Cerebellar nuclear complex (tissue), 1 donor: ENCODE results near the gene SDHAF1.
"Not testable (repeated sequence)": the region's sequence is repeated elsewhere in the genome, so short reads cannot be mapped to it uniquely, and the experiment has no call there.

ENCODE experiments used
- DNase-seq, 2 experiments: peaks; one replicate each; lab custom pipeline; 2025; lab: John Stamatoyannopoulos, UW

The SDHAF1 gene, protein sequence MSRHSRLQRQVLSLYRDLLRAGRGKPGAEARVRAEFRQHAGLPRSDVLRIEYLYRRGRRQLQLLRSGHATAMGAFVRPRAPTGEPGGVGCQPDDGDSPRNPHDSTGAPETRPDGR

DNA sequence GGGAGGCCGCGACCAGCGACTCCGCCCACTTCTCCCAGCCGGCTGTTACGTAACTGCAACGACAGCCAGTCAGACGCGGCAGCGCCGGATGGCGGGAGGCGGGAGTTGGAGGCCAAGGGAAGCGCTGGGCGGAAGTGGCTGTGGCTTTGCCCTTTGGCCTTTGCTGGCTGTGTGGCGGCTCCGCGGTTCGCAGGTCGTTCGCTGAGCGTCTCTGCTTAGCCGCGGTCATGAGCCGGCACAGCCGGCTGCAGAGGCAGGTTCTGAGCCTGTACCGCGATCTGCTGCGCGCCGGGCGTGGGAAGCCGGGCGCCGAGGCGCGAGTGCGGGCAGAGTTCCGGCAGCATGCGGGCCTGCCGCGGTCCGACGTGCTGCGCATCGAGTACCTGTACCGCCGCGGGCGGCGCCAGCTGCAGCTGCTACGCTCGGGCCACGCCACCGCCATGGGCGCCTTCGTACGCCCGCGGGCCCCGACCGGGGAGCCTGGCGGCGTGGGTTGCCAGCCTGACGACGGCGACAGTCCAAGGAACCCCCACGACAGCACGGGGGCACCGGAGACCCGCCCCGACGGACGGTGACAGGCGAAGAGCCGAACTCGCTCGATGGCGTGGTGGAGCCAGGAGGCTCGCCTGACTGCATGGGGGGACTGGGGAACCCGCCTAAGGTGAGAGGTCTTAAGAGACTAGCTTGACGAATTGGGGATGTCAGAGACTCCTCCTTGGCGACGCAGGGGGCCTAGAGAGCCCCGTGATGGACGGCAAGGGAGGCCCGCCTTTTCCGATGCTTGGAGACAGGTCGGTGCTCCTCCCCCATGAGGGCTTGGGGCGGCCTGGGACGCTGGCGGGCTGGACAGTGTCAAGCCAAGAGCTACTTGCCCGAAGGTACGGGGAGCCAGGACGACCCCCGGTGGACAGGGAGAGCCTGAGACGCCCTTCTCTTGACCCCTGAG, at the start of gene SDHAF1:
TSS of gene SDHAF1 (plus strand) at position 141 of the 946 bp plus-strand sequence. CDS start at position 228, 87 bp downstream.
- peak; percentile 55 to 99 for DNase-seq

DNA sequence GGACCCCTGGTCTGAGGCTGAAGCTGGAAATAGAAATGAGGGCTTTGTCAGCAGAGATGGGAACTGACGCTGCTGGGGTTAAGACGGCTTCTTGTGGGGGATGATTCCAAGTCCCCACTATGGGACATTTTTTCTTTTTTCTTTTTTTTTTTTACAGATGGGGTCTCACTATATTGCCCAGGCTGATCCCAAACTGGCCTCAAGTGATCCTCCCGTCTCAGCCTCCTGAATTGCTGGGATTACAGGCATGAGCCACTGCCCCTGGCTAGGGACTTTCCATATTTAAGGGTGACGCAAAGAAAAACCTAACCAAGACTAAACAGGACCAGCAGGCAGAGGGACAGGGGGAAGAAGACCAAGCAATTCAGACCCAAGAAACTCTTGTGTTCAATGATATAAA, 48.8 kb upstream of the SDHAF1 start:
- no peak for DNase-seq

DNA sequence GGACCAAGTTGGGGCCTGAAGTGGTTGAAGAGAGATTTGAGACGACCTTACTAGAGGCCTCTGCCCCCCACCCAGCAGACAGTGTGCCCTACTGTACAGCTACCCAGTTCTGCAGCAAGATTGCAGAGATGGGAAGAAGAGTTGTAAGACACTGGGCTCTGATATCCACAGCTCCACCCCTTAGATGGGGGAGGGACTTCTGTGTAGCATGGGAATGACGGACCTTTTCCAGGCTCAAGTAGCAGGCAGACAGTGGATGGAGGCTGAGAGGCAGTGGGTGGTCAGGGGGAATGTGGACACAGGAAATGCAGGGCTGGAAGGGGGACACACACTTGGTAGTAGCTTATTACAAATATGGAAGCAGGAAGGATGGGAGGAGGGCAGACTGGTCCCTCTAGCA, 45.9 kb upstream of the SDHAF1 start:
- DNase-seq = no peak

DNA sequence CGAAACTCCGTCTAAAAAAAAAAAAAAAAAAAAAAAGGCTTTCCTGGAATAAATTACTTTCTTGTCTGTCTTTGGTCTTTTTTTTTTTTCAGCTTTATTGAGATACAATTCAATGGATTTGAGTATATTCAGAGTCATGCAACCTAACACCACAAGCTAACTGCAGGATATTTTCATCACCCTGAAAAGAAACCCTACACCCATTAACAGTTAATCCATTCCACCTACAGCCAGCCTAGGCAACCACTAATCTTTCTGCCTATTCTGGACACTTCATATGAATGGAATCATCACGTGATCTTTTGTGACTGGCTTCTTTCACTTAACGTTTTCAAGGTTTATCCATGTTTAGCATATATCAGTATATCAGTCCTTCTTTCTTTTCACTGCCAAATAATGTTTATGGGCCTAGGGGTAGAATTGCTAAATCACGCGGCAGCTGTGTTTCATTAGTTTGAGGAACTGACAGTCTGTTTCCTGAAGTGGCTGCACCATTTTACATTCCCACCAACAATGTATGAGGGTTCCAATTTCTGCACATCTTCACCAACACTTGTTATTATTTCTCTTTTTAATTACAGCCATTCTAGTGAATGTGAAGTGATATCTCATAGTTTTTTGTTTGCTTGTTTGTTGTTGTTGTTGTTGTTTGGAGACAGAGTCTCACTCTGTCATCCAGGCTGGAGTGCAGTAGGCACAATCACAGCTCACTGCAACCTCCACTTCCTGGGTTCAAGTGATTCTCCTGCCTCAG, 38.9 kb upstream of the SDHAF1 start:
- DNase-seq = no peak

DNA sequence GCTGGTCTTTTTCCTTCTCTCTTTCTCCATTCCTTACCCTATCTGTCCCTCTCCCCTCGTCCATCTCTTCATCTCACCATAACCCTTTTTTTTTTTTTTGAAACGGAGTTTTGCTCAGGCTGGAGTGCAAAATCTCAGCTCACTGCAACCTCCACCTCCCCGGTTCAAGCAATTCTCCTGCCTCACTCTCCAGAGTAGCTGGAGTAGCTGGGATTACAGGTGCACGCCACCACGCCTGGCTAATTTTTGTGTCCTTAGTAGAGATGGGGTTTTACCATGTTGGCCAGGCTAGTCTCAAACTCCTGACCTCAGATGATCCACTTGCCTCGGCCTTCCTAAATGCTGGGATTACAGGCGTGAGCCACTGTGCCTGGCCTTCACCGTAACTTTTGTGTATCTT, 37.6 kb upstream of the SDHAF1 start:
- DNase-seq = not testable (repeated sequence)

DNA sequence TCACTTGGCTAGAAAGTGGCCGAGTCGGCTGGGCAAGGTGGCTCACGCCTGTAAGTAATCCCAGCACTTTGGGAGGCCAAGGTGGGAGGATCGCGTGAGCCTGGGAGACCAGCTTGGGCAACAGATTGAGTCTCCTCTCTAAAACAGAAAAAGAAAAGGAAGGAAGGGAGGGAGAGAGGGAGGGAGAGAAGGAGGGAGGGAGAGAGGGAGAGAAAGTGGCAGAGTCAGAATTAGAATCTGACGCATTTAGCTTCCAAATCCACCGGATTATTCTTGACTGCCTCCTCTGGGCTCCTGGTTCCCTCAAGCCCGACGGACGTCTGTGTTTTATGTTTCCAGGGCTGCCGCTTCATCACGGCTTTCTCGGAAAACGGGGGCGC, 36.3 kb upstream of the SDHAF1 start:
- no peak for DNase-seq

DNA sequence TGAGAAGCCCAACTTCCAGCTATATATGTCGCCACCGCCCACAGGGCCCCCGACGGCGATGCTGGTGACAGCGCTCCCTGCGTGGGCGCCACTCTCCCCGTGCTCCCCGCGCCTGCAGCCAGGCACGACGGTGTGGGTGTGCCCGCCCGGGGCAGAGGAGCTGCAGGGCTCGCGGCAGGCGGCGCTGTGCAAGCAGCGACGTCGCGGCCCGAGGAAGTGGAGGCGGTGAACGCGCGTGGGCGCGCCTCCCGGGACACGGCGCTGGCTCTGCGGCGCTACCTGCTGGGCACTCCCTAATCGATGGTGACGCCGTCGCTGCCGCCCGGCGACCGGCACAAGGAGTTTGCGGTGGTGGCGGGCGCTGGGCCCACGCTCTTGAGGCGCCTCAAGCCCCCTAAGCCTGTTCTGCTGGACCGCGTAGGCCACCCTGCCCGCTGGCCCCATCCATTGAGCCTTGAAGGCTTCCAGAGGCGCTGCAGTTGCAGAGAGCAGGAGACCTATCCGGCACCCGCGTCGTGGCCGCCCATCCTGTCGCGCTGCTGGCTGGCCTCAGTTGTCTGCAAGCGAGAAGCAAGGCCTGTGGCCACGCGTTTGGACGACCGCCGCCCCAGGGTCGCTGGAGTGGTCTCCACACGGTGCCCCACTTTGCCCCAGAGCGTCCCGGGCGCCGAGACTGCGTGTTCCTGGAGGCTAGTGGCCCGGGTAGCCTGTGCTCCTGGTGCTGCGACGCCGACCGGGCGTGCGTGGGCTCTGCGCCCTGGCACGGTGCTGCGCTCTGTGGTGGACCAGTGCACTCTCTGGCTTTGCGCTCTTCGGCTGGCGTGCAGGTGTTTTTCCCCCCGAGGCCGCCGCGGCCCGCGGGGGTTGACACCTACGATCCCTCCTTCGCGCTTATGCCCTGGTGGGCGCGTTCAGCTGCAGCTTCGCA, 35.7 kb upstream of the SDHAF1 start:
- no peak for DNase-seq

DNA sequence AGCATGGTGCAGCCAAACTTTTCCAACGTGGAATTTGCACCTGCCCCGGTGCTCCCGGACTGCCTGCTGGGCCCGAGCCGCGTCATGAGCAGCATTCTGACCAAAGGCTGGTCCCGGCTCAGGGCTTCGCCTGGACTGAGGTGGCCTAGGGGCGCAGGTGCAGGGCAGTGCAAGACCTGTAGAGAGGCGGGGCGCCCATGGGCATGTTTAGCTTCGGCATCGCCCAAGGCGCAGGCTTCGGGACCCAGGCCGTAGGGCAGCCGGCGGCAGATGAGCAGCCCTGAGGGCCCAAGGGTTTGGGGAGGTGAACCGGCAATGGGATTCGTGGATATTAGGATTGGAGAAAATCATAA, 35.0 kb upstream of the SDHAF1 start:
- DNase-seq = no peak

DNA sequence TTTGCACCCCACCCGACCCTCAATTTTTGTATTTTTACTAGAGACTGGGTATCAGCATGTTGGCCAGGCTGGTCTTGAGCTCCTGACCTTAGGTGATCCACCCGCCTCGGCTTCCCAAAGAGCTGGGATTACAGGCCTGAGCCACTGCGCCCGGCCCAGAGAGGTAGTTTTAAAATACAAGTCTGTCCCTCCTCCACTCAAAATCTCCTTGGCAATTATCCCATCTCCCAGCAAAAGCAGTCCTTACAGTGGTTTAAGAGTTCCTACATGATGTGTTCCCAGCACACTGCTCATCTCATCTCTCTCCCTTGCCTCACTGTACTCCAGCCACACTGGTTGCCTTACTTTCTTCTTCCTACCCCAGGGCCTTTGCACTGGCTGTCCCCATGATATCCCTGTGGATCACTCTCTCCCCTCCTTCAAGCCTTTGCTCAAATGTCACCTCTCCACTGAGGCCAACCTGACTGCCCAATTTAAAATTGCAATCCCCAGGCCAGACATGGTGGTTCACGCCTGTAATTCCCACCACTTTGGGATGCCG, 34.5 kb upstream of the SDHAF1 start:
- no peak for DNase-seq

DNA sequence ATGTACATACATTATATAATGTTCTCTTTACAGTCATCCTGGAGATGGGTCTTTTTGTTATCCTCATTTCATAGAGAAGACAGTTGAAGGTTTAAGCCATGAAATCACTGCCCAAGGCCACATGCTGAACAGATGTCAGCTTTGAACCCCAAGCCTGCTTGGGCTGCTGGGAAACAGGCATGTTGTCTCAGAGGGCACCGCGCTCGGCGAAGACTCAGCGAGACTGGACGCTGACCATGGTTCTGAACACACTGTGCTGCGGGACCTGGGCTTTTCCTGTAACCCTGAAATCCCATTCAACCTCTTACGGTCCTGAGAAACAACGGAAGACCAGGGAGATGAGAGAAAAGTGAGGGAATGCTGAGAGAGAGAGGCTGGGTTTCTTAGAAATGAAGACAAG, 31.5 kb upstream of the SDHAF1 start:
- no peak for DNase-seq

DNA sequence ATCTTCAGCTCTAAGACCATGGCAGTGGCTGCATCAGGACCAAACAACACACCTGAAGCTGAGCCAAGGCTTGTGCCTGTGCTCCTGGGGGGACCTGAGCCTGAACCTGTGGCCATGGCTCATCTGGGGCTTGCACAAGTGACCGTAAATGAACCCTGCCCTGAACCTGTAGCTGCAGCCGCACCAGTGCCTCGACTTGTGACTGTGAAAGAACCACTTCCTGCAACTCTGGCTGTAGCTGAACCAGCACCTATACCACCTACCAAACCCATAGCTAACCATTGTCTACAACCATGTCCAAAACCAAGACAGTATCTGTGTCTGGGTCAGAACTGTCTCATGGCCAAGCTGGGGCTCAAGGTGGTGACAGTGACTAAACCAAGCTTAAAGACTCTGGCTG, 28.2 kb upstream of the SDHAF1 start:
- no peak for DNase-seq

DNA sequence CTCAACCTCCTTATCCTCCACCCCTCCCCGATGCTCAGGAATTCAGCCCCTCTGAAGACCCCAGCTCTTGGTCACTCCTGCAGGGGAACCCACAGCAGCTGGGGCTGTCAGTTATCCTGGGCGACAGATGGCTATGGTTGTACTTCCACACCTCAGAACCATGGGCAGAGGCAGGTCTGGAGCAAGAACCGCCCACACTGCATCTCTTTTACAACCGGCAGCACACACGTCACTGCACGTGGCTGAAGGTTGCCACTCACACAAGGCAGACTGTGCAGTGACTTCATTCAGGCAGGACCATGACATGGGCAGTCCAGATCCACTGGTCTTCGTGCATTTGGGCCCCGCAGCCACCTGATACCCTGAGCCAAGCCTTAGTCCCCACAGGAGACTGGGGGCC, 21.5 kb upstream of the SDHAF1 start:
- DNase-seq = no peak

DNA sequence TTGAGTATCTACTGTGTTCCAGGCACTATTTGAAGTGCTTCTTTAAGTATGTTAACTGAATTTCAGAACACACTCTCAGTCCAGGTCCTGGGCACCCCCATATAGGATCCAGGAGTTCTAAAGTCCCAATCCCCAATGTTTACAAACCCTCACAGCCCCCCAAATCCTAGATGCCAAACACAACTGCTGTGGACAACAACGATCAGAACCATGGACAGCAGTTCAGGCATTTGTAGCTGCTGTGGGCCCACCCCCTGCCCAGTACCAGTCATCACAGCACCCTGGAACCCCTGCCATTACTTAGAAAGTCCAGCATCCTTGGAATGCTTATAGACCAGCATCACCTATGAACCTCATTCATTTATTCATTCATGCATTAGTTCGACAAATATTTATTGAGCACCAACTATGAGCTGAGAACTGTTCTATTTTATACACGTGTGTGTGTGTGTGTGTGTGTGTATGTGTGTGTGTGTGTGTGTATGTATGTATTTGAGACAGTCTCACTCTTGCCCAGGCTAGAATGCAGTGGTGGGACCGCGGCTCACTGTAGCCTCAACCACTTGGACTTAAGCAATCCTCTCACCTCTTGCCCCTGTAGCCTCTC, 19.3 kb upstream of the SDHAF1 start:
- no peak for DNase-seq

DNA sequence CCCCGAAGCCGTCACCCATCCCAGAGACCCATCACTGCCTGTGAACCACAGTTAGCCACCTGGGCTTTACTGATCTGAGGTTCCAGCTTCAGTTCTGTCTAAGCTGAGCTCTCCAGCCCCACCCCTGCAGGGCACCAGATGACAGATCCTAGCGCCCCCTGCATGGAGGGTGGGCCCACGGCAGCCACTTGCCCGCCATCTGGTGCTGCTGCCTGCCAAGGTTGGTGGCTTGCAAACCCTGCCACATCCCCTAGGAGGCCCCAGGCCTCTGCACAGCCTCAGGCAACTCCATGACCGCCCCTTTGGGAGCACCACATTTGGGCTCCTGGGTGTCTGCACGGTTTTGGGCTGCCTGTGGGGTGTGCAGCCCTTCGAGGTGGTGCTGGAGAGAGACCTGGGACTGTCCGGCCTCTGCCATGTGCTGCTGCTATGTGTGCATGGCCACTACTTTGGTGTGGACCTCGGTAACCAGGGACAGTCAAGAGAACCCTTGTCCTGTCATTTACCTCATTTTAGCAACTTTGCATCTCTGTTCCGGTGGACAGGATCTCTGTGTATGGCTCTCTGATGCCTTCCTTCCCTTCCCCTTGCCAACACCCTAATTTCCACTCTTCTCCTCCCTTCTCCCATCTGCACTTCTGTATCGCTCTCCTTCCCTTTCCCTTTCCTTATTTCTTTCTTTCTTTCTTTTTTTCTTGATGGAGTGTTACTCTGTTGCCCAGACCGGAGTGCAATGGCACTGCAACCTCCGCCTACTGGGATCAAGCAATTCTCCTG, 17.4 kb upstream of the SDHAF1 start:
- peak in 1 of 2 experiments; percentile 5 for DNase-seq

DNA sequence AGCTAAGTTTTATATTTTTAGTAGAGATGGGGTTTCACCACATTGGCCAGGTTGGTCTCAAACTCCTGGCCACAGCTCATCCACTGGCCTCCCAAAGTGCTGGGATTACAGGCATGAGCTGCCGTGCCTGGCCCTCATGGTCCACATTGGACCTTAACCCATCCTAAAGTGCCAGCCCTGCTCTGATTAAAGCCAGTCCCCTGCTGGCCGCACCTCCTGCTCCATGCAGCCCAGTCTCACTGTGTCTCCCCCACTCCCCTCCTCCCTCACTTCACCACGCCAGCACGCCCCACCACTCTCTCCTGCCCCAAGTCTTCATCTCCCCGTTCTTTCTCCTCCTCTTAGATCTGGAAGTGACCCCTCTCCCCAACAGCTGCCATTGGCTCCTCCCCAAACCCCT, 16.7 kb upstream of the SDHAF1 start:
- DNase-seq = peak in 1 of 2 experiments; percentile 7

DNA sequence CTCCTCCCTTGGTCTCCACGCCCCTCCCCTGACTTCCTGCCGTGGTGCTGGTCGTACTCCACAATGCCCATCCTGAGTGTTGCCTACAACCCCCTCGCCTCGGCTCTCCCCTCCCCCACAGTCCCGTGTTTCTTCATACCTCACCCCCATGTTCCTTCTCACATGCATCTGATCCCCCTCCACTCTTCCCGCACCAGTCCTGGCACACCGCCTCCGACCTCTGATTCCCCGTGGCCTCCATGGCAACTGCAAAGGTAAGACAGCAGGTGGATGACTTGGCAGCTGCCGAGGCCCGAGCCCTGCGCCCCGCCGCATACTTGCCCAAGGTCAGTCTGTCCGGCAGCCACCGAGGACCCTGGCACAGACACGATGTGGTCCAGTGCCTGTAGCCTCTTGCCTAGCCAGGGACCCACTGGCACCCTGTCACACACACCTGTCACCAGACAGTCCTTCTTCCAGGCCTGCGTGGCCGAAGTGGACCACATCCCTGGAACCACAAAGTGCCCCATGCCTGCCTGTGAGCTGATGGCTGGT, 16.1 kb upstream of the SDHAF1 start:
- DNase-seq = peak in 1 of 2 experiments; percentile 5

DNA sequence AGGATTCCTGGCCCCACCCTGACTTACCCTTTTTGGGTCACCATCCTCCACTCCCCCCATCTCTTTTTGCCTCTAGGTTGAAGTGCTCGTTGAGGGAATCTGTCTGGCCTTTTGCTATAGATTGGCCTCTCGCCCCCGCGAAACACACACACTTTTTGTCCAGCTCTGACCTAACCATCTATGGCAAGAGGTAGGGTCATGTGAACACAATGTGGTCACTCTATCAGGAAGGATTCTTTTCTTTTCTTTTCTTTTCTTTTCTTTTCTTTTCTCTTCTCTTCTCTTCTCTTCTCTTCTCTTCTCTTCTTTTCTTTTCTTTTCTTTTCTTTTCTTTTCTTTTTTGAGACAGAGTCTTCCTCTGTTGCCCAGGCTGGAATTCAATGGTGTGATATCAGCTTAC, 14.0 kb upstream of the SDHAF1 start:
- not testable (repeated sequence) for DNase-seq

DNA sequence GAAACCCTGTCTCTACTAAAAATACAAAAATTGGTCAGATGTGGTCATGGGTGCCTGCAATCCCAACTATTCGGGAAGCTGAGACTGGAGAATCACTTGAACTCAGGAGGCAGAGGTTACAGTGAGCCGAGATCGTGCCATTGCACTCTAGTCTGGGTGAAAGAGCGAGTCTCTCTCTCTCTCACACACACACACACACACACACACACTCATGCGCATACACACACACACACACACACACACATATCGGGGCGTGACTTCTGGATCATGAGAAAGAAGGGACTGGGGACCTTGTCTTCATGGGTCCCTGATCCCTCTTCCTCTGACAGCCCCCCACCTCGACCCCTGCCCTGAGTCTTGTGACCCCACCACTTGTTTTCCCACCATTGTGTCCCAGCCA, 11.8 kb upstream of the SDHAF1 start:
- DNase-seq = no peak

DNA sequence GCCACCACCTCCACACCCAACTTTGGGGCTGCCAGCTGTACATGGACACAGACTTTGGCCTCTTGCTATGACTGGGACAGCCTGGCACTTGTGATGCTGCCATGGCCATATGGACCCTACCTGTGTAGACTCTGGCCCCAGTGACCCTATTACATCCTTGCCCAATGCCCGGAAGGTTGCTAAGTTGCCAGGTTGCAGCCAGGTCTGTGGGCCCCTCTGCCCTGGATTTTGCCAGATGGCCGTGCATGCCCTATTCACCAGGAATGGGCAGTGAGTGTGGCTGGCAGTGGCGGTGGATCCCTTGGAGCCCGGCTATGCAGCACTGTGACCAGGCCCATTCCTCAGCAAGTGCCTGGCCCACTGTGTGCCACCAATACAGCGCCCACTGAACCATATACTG, 8.9 kb upstream of the SDHAF1 start:
- DNase-seq = no peak
